Measurements from ENCODE around the gene STK38. TPM values are rescaled to one million over a fixed set of nuclear protein-coding genes. Genes with fewer than 3 reads are reported as not detected.

The STK38 gene
- total RNA-seq, 1 donor from 2014 or later, result 50.1 TPM

DNA sequence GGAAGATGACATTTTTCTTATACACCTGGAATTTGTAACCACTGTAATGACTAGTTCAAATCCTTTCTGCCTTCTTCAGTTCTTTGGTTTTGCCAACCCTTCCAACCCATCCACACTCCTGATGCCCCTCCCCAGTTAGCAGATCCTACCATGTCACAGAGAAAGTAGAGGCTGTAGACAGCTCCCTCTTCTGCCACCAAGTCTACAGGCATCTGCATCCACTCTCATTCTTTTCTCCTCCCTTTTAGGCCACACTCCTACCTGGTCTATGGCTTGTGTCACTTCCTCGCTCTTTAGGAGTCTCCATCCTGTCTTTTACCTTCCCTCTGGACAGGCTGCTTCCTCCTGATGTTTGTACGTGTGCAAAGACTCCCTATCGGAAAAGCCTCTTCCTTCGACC lies 13.5 kb upstream of the STK38 start:
- H3K4me3 Mint-ChIP-seq, result no peak overlapping the region
- no peaks in the 10 kb centered on the region for H3K27me3 Mint-ChIP-seq
- no peaks in the 10 kb centered on the region for H3K36me3 Mint-ChIP-seq
- no peak overlapping the region for H3K27ac Mint-ChIP-seq
- H3K4me1 Mint-ChIP-seq (ENCODE audit: unreplicated experiment), result peaks cover 38% of the 10 kb centered on the region
- H3K9me3 Mint-ChIP-seq, result no peaks in the 10 kb centered on the region
- no peak for DNase-seq (ENCODE audit: extremely low spot score, unreplicated experiment)
- TF ChIP-seq CTCF (conservative IDR thresholded peaks at IDR 0.05), result no peak

GRCh38 chr6:36559011-36559793 lies 11.9 kb upstream of the STK38 start:
- H3K36me3 Mint-ChIP-seq, result no peaks in the 10 kb centered on the region
- H3K4me3 Mint-ChIP-seq, result peak overlapping the region; percentile 6
- peaks cover 39% of the 10 kb centered on the region for H3K4me1 Mint-ChIP-seq (ENCODE audit: unreplicated experiment)
- no peaks in the 10 kb centered on the region for H3K9me3 Mint-ChIP-seq
- H3K27me3 Mint-ChIP-seq, result no peaks in the 10 kb centered on the region
- no peak for TF ChIP-seq CTCF (conservative IDR thresholded peaks at IDR 0.05)
- no peak overlapping the region for H3K27ac Mint-ChIP-seq
- DNase-seq (ENCODE audit: extremely low spot score, unreplicated experiment), result no peak

DNA sequence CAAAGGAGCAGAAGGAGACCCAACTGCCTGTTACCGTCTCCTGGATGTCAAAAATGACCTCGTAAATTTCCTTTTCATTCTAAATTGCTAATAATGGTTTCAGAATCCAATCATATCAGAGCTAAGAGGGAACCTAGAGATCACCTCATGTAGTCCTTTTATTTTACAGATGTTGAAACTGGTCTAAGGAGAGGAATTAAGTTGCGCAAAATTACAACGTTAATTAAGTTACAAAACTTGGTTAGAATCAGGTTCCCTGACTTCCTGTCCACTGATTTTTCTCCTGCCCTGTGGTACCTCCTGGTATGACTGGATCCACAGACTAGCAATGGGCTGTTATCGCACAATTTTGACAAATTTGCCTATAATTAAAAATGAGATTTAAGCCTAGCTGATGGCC lies 9.0 kb upstream of the STK38 start:
- Mint-ChIP-seq H3K27me3 (no peaks in the 10 kb centered on the region), H3K36me3 (no peaks in the 10 kb centered on the region), H3K4me1 (ENCODE audit: unreplicated experiment) (peaks cover 18% of the 10 kb centered on the region), H3K4me3 (no peak overlapping the region), H3K9me3 (no peaks in the 10 kb centered on the region), H3K27ac (no peak overlapping the region)
- TF ChIP-seq CTCF (conservative IDR thresholded peaks at IDR 0.05), result no peak
- DNase-seq (ENCODE audit: extremely low spot score, unreplicated experiment), result no peak

GRCh38 chr6:36555750-36556252 lies 8.5 kb upstream of the STK38 start:
- peaks cover 18% of the 10 kb centered on the region for H3K4me1 Mint-ChIP-seq (ENCODE audit: unreplicated experiment)
- no peak for DNase-seq (ENCODE audit: extremely low spot score, unreplicated experiment)
- H3K36me3 Mint-ChIP-seq, result no peaks in the 10 kb centered on the region
- H3K9me3 Mint-ChIP-seq, result no peaks in the 10 kb centered on the region
- H3K27me3 Mint-ChIP-seq, result no peaks in the 10 kb centered on the region
- peak overlapping the region; percentile 34 for H3K27ac Mint-ChIP-seq
- no peak overlapping the region for H3K4me3 Mint-ChIP-seq
- TF ChIP-seq CTCF (conservative IDR thresholded peaks at IDR 0.05), result no peak

GRCh38 chr6:36550473-36551000 lies 3.3 kb upstream of the STK38 start:
- DNase-seq (ENCODE audit: extremely low spot score, unreplicated experiment), result no peak
- Mint-ChIP-seq H3K27me3 (no peaks in the 10 kb centered on the region), H3K4me1 (ENCODE audit: unreplicated experiment) (peaks cover 20% of the 10 kb centered on the region), H3K27ac (no peak overlapping the region), H3K9me3 (no peaks in the 10 kb centered on the region), H3K4me3 (no peak overlapping the region), H3K36me3 (no peaks in the 10 kb centered on the region)
- no peak for TF ChIP-seq CTCF (conservative IDR thresholded peaks at IDR 0.05)
